PC-9 (cell line): ENCODE results near the gene P2RY8. TPM values are rescaled to one million over a fixed set of nuclear protein-coding genes. Genes with fewer than 3 reads are reported as not detected.

ENCODE experiments used
- BruUV-seq: library from RNA; stranded (reverse); fragments of 400-500 nt; replicated peaks from 2 replicates; lab custom pipeline; 2021; lab: Mats Ljungman, UMichigan
- CTCF ChIA-PET: fragments of 300-600 bp; sonication (Branson Sonifier 250); formaldehyde crosslinking; loops from one replicate; lab custom pipeline; 2022; ENCODE audit warnings: antibody characterized with exemption; lab: Charles Lee
- POLR2A ChIA-PET: fragments of 300-600 bp; sonication (Branson Sonifier 250); formaldehyde crosslinking; loops from one replicate; lab custom pipeline; 2022; ENCODE audit warnings: antibody characterized with exemption; ENCODE audit not compliant: unreplicated experiment; lab: Charles Lee
- DNase-seq, 2 experiments: peaks; one replicate each; pipeline versions ENCODE4 v3.0.0 to v3.0.0-alpha.2; 2015 to 2022; ENCODE audit warnings: mixed read lengths in 1 of 2
- H2AFZ ChIP-seq: fragments of 200-600 bp; sonication (generic); 2 replicates; pipeline ENCODE4 v1.8.1; 2017; ENCODE audit warnings: antibody characterized with exemption
- H3F3A ChIP-seq: fragments of 200-600 bp; sonication (generic); 2 replicates; pipeline ENCODE4 v1.8.1; 2017; ENCODE audit warnings: antibody characterized with exemption, mild to moderate bottlenecking, low read depth; ENCODE audit not compliant: insufficient read depth
- H3K27ac ChIP-seq: fragments of 200-600 bp; sonication (generic); 2 replicates; pipeline ENCODE4 v1.6.1; 2016; ENCODE audit warnings: mixed run types
- H3K27me3 ChIP-seq: fragments of 200-600 bp; sonication (generic); 2 replicates; pipeline ENCODE4 v1.6.1; 2016; ENCODE audit warnings: low read depth, mixed run types; ENCODE audit not compliant: insufficient read depth
- H3K36me3 ChIP-seq: fragments of 200-600 bp; sonication (generic); 2 replicates; pipeline ENCODE4 v1.6.1; 2016; ENCODE audit warnings: low read depth, mixed run types
- H3K4me1 ChIP-seq: fragments of 200-600 bp; sonication (generic); replicated peaks from 2 replicates; pipeline ENCODE4 v1.6.1; 2016; ENCODE audit warnings: mixed run types; ENCODE audit not compliant: insufficient read depth
- H3K4me2 ChIP-seq: fragments of 200-600 bp; sonication (generic); 2 replicates; pipeline ENCODE4 v1.6.1; 2017; ENCODE audit warnings: mixed run types
- H3K4me3 ChIP-seq: fragments of 200-600 bp; sonication (generic); 2 replicates; pipeline ENCODE4 v1.6.1; 2016; ENCODE audit warnings: mixed run types
- H3K79me2 ChIP-seq: fragments of 200-600 bp; sonication (generic); 2 replicates; pipeline ENCODE4 v1.6.1; 2017; ENCODE audit warnings: low read depth, mixed run types
- H3K9me2 ChIP-seq: fragments of 200-600 bp; sonication (generic); 2 replicates; pipeline ENCODE4 v1.8.1; 2017; ENCODE audit warnings: mild to moderate bottlenecking; ENCODE audit not compliant: insufficient read depth
- H3K9me3 ChIP-seq: fragments of 200-600 bp; sonication (generic); 2 replicates; pipeline ENCODE4 v1.8.1; 2016; ENCODE audit warnings: low read depth; ENCODE audit not compliant: insufficient read depth
- H4K20me1 ChIP-seq: fragments of 200-600 bp; sonication (generic); 2 replicates; pipeline ENCODE4 v1.8.1; 2017; ENCODE audit not compliant: insufficient read depth
- CTCF ChIP-seq: fragments of 200-600 bp; sonication (generic); conservative IDR thresholded peaks from 2 replicates; pipeline ENCODE4 v1.6.1; 2017; ENCODE audit warnings: mixed run types, antibody characterized with exemption, mild to moderate bottlenecking, moderate library complexity
- EZH2 ChIP-seq: fragments of 200-600 bp; sonication (generic); IDR thresholded peaks from 2 replicates; pipeline ENCODE4 v1.8.0; 2017; ENCODE audit warnings: antibody characterized with exemption, low read depth
- intact Hi-C: fragments of 100-400 bp; cut with micrococcal nuclease; formaldehyde crosslinking; loops from one replicate; pipeline ENCODE4 v1.10.0; 2022; ENCODE audit not compliant: unreplicated experiment
- total RNA-seq: library from RNA; stranded (reverse); gene quantifications from 2 replicates; pipeline ENCODE4 v1.2.3, GENCODE V29; 2021

Gene P2RY8
- total RNA-seq, 1 experiment from 2014 or later: not detected

GRCh38 chrX:1486177-1486576 lies 50.8 kb downstream of the P2RY8 start:
- H3F3A ChIP-seq: no peaks in the 10 kb centered on the region
- ChIA-PET CTCF (no interaction called here), POLR2A (no interaction called here)
- H3K36me3 ChIP-seq: no peaks in the 10 kb centered on the region
- no peak overlapping the region for H3K4me3 ChIP-seq
- no peaks in the 10 kb centered on the region for H4K20me1 ChIP-seq
- DNase-seq: no peak
- no peaks in the 10 kb centered on the region for H3K9me2 ChIP-seq
- TF ChIP-seq EZH2 (no peak), CTCF (no peak)
- no peak overlapping the region for H3K27ac ChIP-seq
- no peak overlapping the region for H2AFZ ChIP-seq
- no peaks in the 10 kb centered on the region for H3K79me2 ChIP-seq
- H3K27me3 ChIP-seq: peaks cover 40% of the 10 kb centered on the region
- intact Hi-C loops: no loop called here
- H3K4me2 ChIP-seq: no peak overlapping the region
- no TSS peak for BruUV-seq
- peaks cover 4% of the 10 kb centered on the region; the same call in 1 of the 2 replicates for H3K9me3 ChIP-seq
- no peaks in the 10 kb centered on the region for H3K4me1 ChIP-seq

GRCh38 chrX:1485033-1485432 lies 52.0 kb downstream of the P2RY8 start:
- Histone ChIP-seq H3F3A (no peaks in the 10 kb centered on the region), H3K36me3 (no peaks in the 10 kb centered on the region), H3K27me3 (peaks cover 45% of the 10 kb centered on the region), H2AFZ (no peak overlapping the region), H3K9me2 (no peaks in the 10 kb centered on the region), H3K27ac (no peak overlapping the region), H3K9me3 (peaks cover 4% of the 10 kb centered on the region; the same call in 1 of the 2 replicates), H3K4me3 (no peak overlapping the region), H3K79me2 (no peaks in the 10 kb centered on the region), H3K4me1 (no peaks in the 10 kb centered on the region), H4K20me1 (no peaks in the 10 kb centered on the region), H3K4me2 (no peak overlapping the region)
- no TSS peak for BruUV-seq
- TF ChIP-seq EZH2: no peak
- TF ChIP-seq CTCF: no peak
- no peak for DNase-seq
- ChIA-PET POLR2A (no interaction called here), CTCF (no interaction called here)
- intact Hi-C loops: no loop called here

GRCh38 chrX:1484638-1485019 lies 52.4 kb downstream of the P2RY8 start:
- peaks cover 4% of the 10 kb centered on the region; the same call in 1 of the 2 replicates for H3K9me3 ChIP-seq
- no peaks in the 10 kb centered on the region for H3K4me1 ChIP-seq
- no peaks in the 10 kb centered on the region; the same call in 1 of the 2 replicates for H3F3A ChIP-seq
- intact Hi-C loops: no loop called here
- CTCF ChIA-PET: no interaction called here
- no peaks in the 10 kb centered on the region for H4K20me1 ChIP-seq
- DNase-seq: no peak
- no peaks in the 10 kb centered on the region for H3K9me2 ChIP-seq
- no peak overlapping the region for H3K27ac ChIP-seq
- H3K79me2 ChIP-seq: no peaks in the 10 kb centered on the region
- H3K27me3 ChIP-seq: peaks cover 49% of the 10 kb centered on the region
- POLR2A ChIA-PET: no interaction called here
- H2AFZ ChIP-seq: no peak overlapping the region
- H3K4me2 ChIP-seq: no peak overlapping the region
- no peaks in the 10 kb centered on the region for H3K36me3 ChIP-seq
- TF ChIP-seq CTCF: no peak
- TF ChIP-seq EZH2: no peak
- BruUV-seq: no TSS peak
- H3K4me3 ChIP-seq: no peak overlapping the region
